Osteoblast (primary cell): ENCODE measurements around the gene SLC22A12. TPM values are rescaled to one million over a fixed set of nuclear protein-coding genes. Genes with fewer than 3 reads are reported as not detected.

ENCODE experiments used
- DNase-seq: peaks from one replicate; pipeline ENCODE4 v3.0.0; 2011; ENCODE audit warnings: low spot score, mixed read lengths; ENCODE audit not compliant: insufficient read length; ENCODE audit errors: missing footprints
- H2AFZ ChIP-seq: 2 replicates; pipeline ENCODE4 v1.6.0; 2011; ENCODE audit warnings: mild to moderate bottlenecking, low read length
- H3K27ac ChIP-seq: 2 replicates; pipeline ENCODE4 v1.5.1; 2011; ENCODE audit warnings: mild to moderate bottlenecking, low read depth, low read length, moderate library complexity
- H3K27me3 ChIP-seq: 2 replicates; pipeline ENCODE4 v1.6.0; 2012; ENCODE audit warnings: mild to moderate bottlenecking, control low read depth, inconsistent platforms, low read length, moderate library complexity; ENCODE audit not compliant: insufficient read depth
- H3K36me3 ChIP-seq: 2 replicates; pipeline ENCODE4 v1.5.1; 2011; ENCODE audit warnings: mild to moderate bottlenecking, low read length, control low read depth, moderate library complexity; ENCODE audit not compliant: insufficient read depth
- H3K4me1 ChIP-seq: 2 replicates; pipeline ENCODE4 v1.5.1; 2011; ENCODE audit warnings: mild to moderate bottlenecking, low read length, control low read depth, moderate library complexity; ENCODE audit not compliant: insufficient read depth
- H3K4me2 ChIP-seq: 2 replicates; pipeline ENCODE4 v1.6.0; 2011; ENCODE audit warnings: mild to moderate bottlenecking, low read length; ENCODE audit not compliant: insufficient read depth
- H3K4me3 ChIP-seq: fragments of 200-600 bp; sonication (generic); 3 replicates; pipeline ENCODE4 v1.5.1; 2012; ENCODE audit warnings: mild to moderate bottlenecking, low read length, inconsistent platforms; ENCODE audit not compliant: insufficient read depth
- H3K79me2 ChIP-seq: 2 replicates; pipeline ENCODE4 v1.6.0; 2012; ENCODE audit warnings: mild to moderate bottlenecking, low read length, control low read depth, inconsistent platforms; ENCODE audit not compliant: insufficient read depth
- H3K9me3 ChIP-seq: 2 replicates; pipeline ENCODE4 v1.5.1; 2011; ENCODE audit warnings: low read depth, low read length, control low read depth
- H4K20me1 ChIP-seq: 2 replicates; pipeline ENCODE4 v1.6.0; 2012; ENCODE audit warnings: mild to moderate bottlenecking, low read length, control low read depth; ENCODE audit not compliant: insufficient read depth
- CTCF ChIP-seq: IDR thresholded peaks from 2 replicates; pipeline ENCODE4 v1.5.1; 2011; ENCODE audit warnings: mild to moderate bottlenecking, low read depth, low read length, moderate library complexity; ENCODE audit errors: extremely low read depth
- total RNA-seq: library from RNA; depleted of rRNA; stranded (reverse); fragments of >200 nt; gene quantifications from 2 replicates; pipeline ENCODE4 v1.2.3, GENCODE V29; 2012

Gene SLC22A12
- total RNA-seq, 1 donor = not detected

- Histone ChIP-seq H3K79me2 (no peaks in the 10 kb centered on the region), H3K36me3 (peaks cover 54% of the 10 kb centered on the region)
Observed at GRCh38 chr11:64632237-64632636, 41.2 kb downstream of the SLC22A12 start.

GRCh38 chr11:64632654-64633053 lies 41.6 kb downstream of the SLC22A12 start:
- Histone ChIP-seq H4K20me1 (peaks cover 55% of the 10 kb centered on the region), H2AFZ (no peak overlapping the region), H3K36me3 (peaks cover 54% of the 10 kb centered on the region), H3K27ac (no peak overlapping the region), H3K4me2 (no peak overlapping the region), H3K4me3 (no peak overlapping the region), H3K79me2 (no peaks in the 10 kb centered on the region), H3K4me1 (no peaks in the 10 kb centered on the region), H3K27me3 (no peaks in the 10 kb centered on the region), H3K9me3 (no peaks in the 10 kb centered on the region)
- DNase-seq = no peak
- TF ChIP-seq CTCF = no peak

More at GRCh38 chr11:64632237-64632636, 41.2 kb downstream of the SLC22A12 start:
- Histone ChIP-seq H3K27ac (no peak overlapping the region), H3K4me3 (no peak overlapping the region), H3K27me3 (no peaks in the 10 kb centered on the region), H3K4me1 (no peaks in the 10 kb centered on the region), H3K4me2 (no peak overlapping the region), H3K9me3 (no peaks in the 10 kb centered on the region), H4K20me1 (peaks cover 51% of the 10 kb centered on the region), H2AFZ (no peak overlapping the region)
- TF ChIP-seq CTCF = no peak
- no peak for DNase-seq

- Histone ChIP-seq H3K4me3 (no peak overlapping the region), H3K36me3 (peaks cover 50% of the 10 kb centered on the region), H3K4me1 (no peaks in the 10 kb centered on the region), H2AFZ (no peak overlapping the region), H3K4me2 (no peak overlapping the region), H3K9me3 (no peaks in the 10 kb centered on the region), H4K20me1 (peaks cover 62% of the 10 kb centered on the region), H3K27ac (no peak overlapping the region), H3K79me2 (no peaks in the 10 kb centered on the region), H3K27me3 (no peaks in the 10 kb centered on the region)
- TF ChIP-seq CTCF = no peak
- DNase-seq = no peak
Observed at GRCh38 chr11:64633555-64634159, 42.6 kb downstream of the SLC22A12 start.

GRCh38 chr11:64637334-64638017 lies 46.5 kb downstream of the SLC22A12 start:
- H2AFZ ChIP-seq = no peak overlapping the region
- no peak for DNase-seq

More at GRCh38 chr11:64637334-64638017, 46.5 kb downstream of the SLC22A12 start:
- no peak overlapping the region for H3K4me3 ChIP-seq
- no peaks in the 10 kb centered on the region for H3K9me3 ChIP-seq
- H4K20me1 ChIP-seq = peaks cover 74% of the 10 kb centered on the region
- H3K79me2 ChIP-seq = no peaks in the 10 kb centered on the region
- no peak overlapping the region for H3K4me2 ChIP-seq
- peaks cover 34% of the 10 kb centered on the region for H3K36me3 ChIP-seq
- no peaks in the 10 kb centered on the region for H3K4me1 ChIP-seq
- TF ChIP-seq CTCF = no peak
- H3K27ac ChIP-seq = no peak overlapping the region
- peaks cover 9% of the 10 kb centered on the region for H3K27me3 ChIP-seq
